ENCODE results near the gene PCDH9. TPM values are rescaled to one million over a fixed set of nuclear protein-coding genes. Genes with fewer than 3 reads are reported as not detected.
A peak's percentile ranks its signal among the peaks of the same experiment; 100 is the strongest.
"Not testable (repeated sequence)": the region's sequence is repeated elsewhere in the genome, so short reads cannot be mapped to it uniquely, and the experiment has no call there.

The PCDH9 gene
- total RNA-seq, 1 donor from 2014 or later: 0.26 TPM

GRCh38 chr13:66781241-66781640 lies 448.9 kb downstream of the PCDH9 start:
- no peak overlapping the region for H3K4me3 ChIP-seq (ENCODE audit: low read depth, low read length)
- no peak for TF ChIP-seq CTCF (IDR thresholded peaks at IDR 0.05; ENCODE audit: insufficient read depth, low read length, severe bottlenecking)
- FAIRE-seq: no peak
- H3K36me3 ChIP-seq (ENCODE audit: control insufficient read depth, insufficient read depth, low read length): no peaks in the 10 kb centered on the region
- DNase-seq (ENCODE audit: low read depth): no peak
- H3K27me3 ChIP-seq (ENCODE audit: control insufficient read depth, insufficient read depth, low read length): no peaks in the 10 kb centered on the region

- Histone ChIP-seq H3K4me3 (ENCODE audit: low read depth, low read length) (no peak overlapping the region), H3K27me3 (ENCODE audit: control insufficient read depth, insufficient read depth, low read length) (no peaks in the 10 kb centered on the region), H3K36me3 (ENCODE audit: control insufficient read depth, insufficient read depth, low read length) (no peaks in the 10 kb centered on the region)
- no peak for FAIRE-seq
- DNase-seq (ENCODE audit: low read depth): peak; percentile 89
- TF ChIP-seq CTCF (IDR thresholded peaks at IDR 0.05; ENCODE audit: insufficient read depth, low read length, severe bottlenecking): no peak
Observed at GRCh38 chr13:66780814-66781213, 449.3 kb downstream of the PCDH9 start.

- Histone ChIP-seq H3K4me3 (ENCODE audit: low read depth, low read length) (no peak overlapping the region), H3K36me3 (ENCODE audit: control insufficient read depth, insufficient read depth, low read length) (no peaks in the 10 kb centered on the region), H3K27me3 (ENCODE audit: control insufficient read depth, insufficient read depth, low read length) (no peaks in the 10 kb centered on the region)
- no peak for FAIRE-seq
- DNase-seq (ENCODE audit: low read depth): peak; percentile 26
- no peak for TF ChIP-seq CTCF (IDR thresholded peaks at IDR 0.05; ENCODE audit: insufficient read depth, low read length, severe bottlenecking)
Observed at GRCh38 chr13:66778461-66778860, 451.7 kb downstream of the PCDH9 start.

- FAIRE-seq (no peak), DNase-seq (ENCODE audit: low read depth) (no peak)
- H3K36me3 ChIP-seq (ENCODE audit: control insufficient read depth, insufficient read depth, low read length): no peaks in the 10 kb centered on the region
- H3K27me3 ChIP-seq (ENCODE audit: control insufficient read depth, insufficient read depth, low read length): no peaks in the 10 kb centered on the region
- H3K4me3 ChIP-seq (ENCODE audit: low read depth, low read length): no peak overlapping the region
- TF ChIP-seq CTCF (IDR thresholded peaks at IDR 0.05; ENCODE audit: insufficient read depth, low read length, severe bottlenecking): no peak
Observed at GRCh38 chr13:66775196-66775595, 454.9 kb downstream of the PCDH9 start.

- no peaks in the 10 kb centered on the region for H3K36me3 ChIP-seq (ENCODE audit: control insufficient read depth, insufficient read depth, low read length)
- H3K4me3 ChIP-seq (ENCODE audit: low read depth, low read length): no peak overlapping the region
- no peaks in the 10 kb centered on the region for H3K27me3 ChIP-seq (ENCODE audit: control insufficient read depth, insufficient read depth, low read length)
- DNase-seq (ENCODE audit: low read depth) (peak; percentile 71), FAIRE-seq (no peak)
- no peak for TF ChIP-seq CTCF (IDR thresholded peaks at IDR 0.05; ENCODE audit: insufficient read depth, low read length, severe bottlenecking)
Observed at GRCh38 chr13:66774046-66774445, 456.1 kb downstream of the PCDH9 start.

GRCh38 chr13:66765559-66765958 lies 464.6 kb downstream of the PCDH9 start:
- H3K27me3 ChIP-seq (ENCODE audit: control insufficient read depth, insufficient read depth, low read length): no peaks in the 10 kb centered on the region
- TF ChIP-seq CTCF (IDR thresholded peaks at IDR 0.05; ENCODE audit: insufficient read depth, low read length, severe bottlenecking): no peak
- no peak overlapping the region for H3K4me3 ChIP-seq (ENCODE audit: low read depth, low read length)
- FAIRE-seq (no peak), DNase-seq (ENCODE audit: low read depth) (peak; percentile 3)
- H3K36me3 ChIP-seq (ENCODE audit: control insufficient read depth, insufficient read depth, low read length): no peaks in the 10 kb centered on the region

GRCh38 chr13:66760678-66761077 lies 469.5 kb downstream of the PCDH9 start:
- H3K4me3 ChIP-seq (ENCODE audit: low read depth, low read length); H3K36me3 ChIP-seq (ENCODE audit: control insufficient read depth, insufficient read depth, low read length); H3K27me3 ChIP-seq (ENCODE audit: control insufficient read depth, insufficient read depth, low read length); DNase-seq (ENCODE audit: low read depth); FAIRE-seq: not testable (repeated sequence)

All from bronchial epithelial cell (primary cell).